Activated CD8-positive, alpha-beta memory T cell treated with anti-CD3 and anti-CD28 coated beads for 4 hours (primary cell): ENCODE results near the gene ULK2.
"Not testable (repeated sequence)": the region's sequence is repeated elsewhere in the genome, so short reads cannot be mapped to it uniquely, and the experiment has no call there.

Source experiments
- DNase-seq, 2 donors: peaks; one replicate each; pipeline ENCODE4 v3.0.0-alpha.2; 2020; ENCODE audit warnings: low read depth in 2 of 2

The ULK2 gene

GRCh38 chr17:19867329-19868078 lies at the start of gene ULK2:
Gene ULK2, minus strand, starts transcription at chr17:19867936. Its CDS starts 519 bp downstream, at chr17:19867417.
- no peak for DNase-seq

DNA sequence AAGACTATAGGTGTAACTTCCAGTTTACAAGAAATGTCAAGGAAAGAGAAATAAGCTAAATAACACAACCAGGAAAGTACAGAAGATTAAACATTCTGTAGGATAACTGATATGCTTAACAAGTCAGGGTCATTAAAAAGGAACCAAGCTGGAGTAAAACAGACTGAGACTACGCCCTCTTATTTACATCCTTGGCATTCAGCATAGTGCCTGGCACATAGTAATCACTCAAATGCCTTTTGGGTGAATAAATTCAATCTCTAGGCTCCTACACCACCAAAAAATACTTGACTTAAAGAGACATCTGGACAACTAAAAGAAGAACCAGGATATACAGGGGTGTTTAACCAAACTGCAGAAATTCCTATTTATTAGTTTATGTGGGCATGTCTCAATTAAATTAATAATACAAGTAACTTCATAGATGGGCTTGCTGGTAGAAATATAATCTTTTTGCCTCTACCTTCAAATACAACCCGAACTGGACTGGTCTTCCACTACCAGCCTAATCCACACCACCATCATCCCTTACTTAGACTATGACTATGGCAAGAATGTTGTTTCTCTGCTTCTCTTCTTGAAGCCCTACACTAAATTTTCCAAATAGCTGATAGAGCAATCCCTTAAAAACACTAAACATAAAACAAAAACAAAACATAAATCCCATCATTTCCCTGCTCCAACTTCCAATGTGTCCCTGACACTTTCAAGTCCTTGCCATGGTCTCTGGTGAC lies 47.7 kb upstream of the ULK2 start:
- DNase-seq = no peak

DNA sequence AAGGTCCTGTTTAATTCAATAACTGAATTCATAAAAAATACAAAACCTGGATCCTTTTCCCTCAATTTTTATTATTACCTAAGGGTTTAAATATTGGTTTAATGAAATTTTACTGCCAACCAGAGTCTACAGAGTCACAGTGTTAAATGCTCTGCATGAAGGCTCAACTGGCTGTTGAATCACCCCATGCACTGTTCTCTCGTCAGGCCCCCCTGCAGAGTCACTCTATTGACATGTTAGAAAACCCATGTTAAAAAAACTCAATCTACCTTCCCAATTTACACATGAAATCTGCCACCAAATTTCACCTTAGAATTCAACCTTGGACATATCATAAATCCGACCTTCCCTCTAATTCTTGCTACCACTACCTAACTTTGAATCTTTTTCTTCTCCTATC lies 43.3 kb upstream of the ULK2 start:
- no peak for DNase-seq

DNA sequence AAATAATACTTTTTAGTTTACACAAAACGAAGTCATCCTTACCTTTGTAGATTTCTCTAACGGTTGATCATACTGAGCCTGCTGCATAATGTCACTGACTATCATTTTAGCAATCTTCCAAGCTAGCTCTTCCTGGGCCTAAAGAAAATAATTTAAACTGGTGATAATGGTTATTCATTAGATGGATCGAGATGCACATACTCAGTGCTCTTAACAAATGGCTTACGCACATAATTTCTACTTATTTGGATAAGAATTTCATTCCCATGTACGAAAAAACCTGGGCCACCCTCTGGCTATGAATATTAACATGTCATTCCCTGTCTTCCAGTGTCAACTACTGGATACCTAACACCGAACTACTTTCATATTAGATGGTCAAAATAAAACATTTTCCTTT lies 41.4 kb upstream of the ULK2 start:
- no peak for DNase-seq

DNA sequence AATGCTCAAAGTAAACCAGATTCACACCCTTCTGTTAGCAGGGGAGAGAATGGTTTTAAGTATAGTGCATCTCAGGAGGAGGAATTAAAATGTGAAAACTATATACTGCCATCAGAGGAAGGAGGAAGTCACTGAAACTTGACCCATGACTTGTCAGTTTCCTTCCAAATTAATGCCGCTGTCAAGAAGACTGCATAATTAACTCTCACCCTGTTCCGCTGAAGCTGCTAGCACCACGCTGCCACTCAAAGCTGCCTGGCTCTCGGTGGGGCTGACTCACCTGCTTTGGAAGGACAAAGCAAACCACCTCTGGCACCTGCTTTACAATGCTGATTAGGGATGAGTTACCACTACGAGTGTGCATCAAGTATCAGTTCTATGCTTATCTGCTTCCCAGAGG lies 37.8 kb upstream of the ULK2 start:
- DNase-seq = no peak

- no peak for DNase-seq
These were observed 37.2 kb upstream of the ULK2 start for GRCh38 chr17:19904924-19905323.

DNA sequence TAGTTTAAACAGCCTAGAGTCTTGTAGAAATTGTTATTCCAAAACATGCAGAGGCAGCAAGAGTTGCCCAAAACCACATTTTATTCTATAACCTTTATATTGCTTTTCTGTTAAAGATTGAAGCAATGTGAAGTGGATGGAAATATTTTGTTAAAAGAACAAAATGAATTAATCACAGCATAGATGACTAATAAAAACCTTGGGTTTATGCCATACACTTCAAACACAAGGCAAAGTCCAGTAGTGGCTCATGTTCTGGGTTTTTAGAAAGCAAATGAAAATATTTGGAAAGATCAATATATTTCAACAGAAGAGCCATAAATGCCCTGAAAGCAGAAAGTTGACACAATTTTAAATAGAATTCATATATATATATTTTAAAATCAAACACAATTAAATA lies 36.7 kb upstream of the ULK2 start:
- DNase-seq = no peak

DNA sequence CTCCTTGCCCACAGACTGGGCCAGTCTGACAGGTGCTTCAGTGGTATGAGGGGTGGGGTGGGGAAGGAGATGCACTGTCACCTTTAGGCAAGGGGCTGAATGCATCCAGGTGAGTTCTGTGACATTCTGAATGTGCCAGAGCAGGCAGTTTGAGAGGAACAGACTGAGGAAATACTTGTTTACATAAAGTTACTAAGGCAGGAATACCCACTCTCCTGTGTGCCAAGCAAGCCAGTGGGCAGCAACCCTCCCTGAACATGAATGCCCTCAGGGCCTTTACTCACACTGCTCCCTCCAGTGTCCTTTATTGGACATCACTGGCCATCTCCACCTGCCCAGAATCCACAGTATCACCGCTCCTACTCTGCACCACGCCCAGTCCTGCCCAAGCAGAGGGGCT lies 33.1 kb upstream of the ULK2 start:
- DNase-seq = no peak

DNA sequence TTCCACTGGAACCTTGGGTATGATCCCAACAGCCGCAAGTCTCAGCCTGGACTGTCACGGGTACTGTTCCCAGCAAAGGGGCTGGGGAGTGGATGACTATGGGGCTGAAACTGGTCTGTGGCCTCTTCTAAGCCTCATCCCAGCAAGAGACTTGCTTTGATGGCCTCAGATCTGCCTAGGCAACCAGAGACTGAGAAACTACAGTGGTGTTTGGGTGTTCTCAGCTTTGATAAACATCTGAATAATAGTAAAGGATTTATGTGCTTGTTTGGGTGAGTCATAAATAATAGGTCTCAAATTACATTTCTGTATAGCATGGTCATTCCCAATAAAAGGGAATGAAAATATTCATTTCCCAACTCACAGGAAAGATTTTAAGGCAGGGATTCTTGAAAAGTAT lies 30.2 kb upstream of the ULK2 start:
- DNase-seq = no peak

GRCh38 chr17:19897090-19897837 lies 29.5 kb upstream of the ULK2 start:
- no peak for DNase-seq

DNA sequence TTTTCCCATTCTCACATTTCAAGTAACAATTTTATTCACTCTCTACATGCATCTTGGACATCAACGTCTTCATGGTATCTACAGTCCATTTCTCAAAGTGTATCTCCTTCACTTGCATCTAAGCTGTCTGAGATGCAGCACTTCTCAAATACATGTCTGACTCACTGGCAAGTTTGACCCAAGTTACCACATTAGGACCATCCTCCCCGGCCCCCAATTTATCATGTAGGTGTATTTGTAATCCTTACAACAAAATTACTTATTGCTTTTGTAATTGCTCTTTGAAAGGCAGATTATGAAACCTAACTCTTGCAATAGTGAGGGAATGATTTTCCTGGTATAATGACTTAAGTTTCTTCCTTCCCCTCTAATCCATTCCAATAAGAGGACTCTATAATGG lies 28.9 kb upstream of the ULK2 start:
- no peak for DNase-seq

- not testable (repeated sequence) for DNase-seq
These were observed 22.8 kb upstream of the ULK2 start for GRCh38 chr17:19890554-19890953.

DNA sequence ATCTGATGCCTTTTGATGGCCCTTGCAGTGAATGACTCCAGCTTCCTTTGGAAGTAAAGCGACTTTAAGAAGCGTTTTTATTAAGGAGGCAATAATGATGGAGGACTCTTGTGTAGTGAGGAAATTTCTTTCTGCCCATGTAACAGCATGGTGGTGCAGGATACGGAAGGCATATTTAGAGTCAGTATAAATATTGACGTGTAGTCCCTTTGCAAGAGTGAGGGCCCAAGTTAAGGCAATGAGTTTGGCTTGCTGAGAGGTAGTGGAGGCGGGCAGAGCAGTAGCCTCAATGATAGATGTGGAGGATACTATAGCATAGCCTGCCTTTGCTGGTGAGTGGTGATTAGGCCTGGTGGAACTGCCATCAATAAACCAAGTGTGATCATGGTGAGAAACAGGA lies 22.3 kb upstream of the ULK2 start:
- DNase-seq = not testable (repeated sequence)

GRCh38 chr17:19886116-19886515 lies 18.4 kb upstream of the ULK2 start:
- DNase-seq = no peak

DNA sequence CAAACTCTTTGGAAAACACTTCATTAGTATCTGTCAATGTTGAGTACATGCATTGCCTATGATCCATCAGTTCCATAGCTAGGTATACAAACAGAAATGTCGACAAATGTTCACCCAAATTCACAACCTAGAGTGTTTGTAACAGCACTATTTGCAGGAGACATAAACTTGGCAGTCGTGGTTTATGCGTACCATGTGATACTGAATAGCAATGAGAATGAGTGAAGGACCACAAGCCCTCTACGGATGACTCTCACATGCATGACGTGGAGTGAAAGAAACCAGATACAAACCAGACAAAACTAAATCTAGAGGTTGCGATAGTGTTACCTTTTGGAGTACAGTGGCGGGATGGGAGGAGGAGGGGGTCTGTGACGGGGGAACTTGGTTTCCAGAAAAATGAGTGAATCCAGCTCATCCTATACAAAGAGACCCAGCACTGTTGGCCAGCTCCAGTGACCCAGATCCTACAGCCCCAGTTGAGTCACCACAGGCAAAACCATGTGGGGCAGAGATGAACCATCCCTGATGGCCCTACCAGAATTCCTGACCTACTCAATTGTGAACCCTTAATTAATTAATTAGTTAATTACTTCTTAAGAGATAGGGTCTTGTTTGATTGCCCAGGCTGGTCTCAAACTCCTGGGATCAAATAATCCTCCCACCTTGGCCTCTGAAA lies 15.9 kb upstream of the ULK2 start:
- DNase-seq = no peak

DNA sequence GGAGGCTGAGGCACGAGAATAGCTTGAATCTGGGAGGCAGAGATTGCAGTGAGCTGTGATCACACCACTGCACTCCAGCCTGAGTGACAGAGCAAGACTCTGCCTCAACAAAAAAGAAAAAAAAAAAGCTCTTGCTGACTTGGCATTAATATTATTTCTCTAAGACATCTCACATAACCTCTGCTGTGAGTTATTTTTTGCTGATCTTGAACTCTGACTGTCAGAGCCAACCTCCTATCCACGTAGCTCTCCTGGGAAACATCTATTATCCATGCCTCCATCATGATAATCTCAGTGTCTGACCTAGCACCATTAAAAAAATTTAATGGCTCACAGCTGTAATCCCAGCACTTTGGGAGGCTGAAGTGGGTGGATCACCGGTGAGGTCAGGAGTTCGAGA lies 12.7 kb upstream of the ULK2 start:
- no peak for DNase-seq

GRCh38 chr17:19877364-19877945 lies 9.7 kb upstream of the ULK2 start:
- no peak for DNase-seq

GRCh38 chr17:19876529-19877161 lies 8.9 kb upstream of the ULK2 start:
- DNase-seq = no peak

DNA sequence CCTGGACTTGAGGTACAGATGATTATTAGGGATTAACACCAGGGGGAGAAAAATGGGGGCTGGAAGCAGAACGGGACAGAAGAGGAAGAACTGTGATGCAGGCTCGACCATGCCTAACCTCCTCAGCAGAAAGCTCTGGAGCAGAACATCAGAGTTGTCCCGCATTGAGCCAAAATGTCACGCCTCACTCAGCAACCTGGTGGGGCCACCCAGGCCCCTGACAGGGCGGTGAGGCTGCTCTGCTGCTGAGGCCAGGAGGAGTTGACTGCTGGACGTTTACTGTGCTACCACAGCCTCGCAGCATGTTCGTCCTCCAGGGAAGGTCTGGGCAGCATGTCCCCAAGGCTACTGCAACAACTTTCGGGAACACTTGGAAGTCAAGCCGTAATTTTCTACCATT lies 6.5 kb upstream of the ULK2 start:
- no peak for DNase-seq

DNA sequence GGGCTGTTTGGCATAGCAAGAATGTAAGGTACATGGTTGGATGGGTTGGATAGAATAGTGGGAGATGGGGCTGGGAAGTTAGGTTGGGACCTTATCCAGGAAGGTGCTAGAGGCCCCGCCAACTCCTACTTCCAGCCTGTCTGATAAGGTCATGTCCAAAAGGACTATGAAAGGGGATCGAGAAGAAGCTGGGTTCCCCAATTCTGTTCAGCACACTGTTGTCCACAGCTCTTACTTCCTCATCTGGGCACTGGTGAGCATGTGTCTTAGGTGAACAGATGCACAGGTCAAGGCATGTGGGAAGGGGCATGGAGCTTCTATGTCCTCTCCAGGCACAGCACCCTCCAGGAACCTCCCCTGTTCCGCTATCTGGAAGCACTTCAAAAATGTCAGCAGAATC lies 5.6 kb upstream of the ULK2 start:
- DNase-seq = no peak

DNA sequence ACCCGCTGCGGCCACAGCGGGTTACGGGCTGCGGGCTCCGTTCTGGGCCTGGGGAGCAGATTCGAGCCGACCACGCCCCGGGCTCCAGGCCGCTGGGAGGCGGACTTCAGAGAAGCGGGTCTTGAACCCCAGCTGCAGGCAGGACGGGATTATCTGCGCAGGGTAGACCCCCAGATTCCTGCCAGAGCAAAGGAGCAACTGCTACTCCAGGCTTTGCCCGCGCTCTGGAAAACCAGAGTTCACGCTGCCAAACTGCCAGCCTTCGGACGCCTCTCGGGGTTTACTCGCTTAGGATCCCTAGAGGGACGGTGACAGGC lies 301 bp upstream of the ULK2 start:
- DNase-seq = no peak

DNA sequence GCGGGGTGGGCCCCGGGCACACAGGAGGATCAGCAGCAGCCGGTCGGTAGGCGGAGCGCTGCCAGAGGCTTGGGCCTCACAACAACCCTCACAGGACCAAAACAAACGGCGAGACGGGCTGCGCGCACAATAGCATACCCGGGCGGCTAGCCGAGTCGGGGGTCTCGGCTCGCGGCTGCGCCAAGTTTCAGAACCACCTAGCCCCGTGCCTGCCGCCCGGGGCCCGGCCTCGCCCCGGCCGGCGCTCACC lies 732 bp downstream of the ULK2 start:
- DNase-seq = peak in 1 of 2 donors; percentile 12
